ENCODE data around the gene TUBA4B. TPM values are rescaled to one million over a fixed set of nuclear protein-coding genes. Genes with fewer than 3 reads are reported as not detected.
"Not testable (repeated sequence)": the region's sequence is repeated elsewhere in the genome, so short reads cannot be mapped to it uniquely, and the experiment has no call there.

Gene TUBA4B
- polyA plus RNA-seq, 1 experiment = not detected

DNA sequence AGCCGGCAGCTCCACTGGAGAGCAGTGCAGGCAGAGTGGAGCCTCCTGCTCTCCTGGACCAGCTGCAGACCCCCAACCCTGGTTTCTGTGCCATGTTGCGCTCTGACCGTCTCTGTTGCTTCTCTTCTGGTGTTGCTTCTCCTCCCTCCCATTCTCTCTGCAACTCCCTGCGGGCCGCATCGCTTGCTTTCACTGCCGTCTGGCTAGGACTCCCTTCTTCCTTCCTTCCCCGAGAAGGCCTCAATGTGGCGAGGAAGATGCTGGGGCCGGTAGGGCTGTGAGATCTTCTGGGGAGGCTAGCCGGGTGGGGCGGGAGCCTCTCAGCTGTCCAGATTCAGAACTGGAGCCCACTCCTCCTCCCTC, 32.3 kb downstream of the TUBA4B start:
- DNase-seq (ENCODE audit: low read depth) = no peak
- POLR2A ChIA-PET = no interaction called here
- CTCF ChIA-PET = interaction anchor here (1.6 to 20.7 kb wide), 3 partner anchors 4 to 115 kb away, joined by 3 to 403 read pairs (median 403); partner anchors contain the start of gene DNAJB2
- TF ChIP-seq, protein P1, sequence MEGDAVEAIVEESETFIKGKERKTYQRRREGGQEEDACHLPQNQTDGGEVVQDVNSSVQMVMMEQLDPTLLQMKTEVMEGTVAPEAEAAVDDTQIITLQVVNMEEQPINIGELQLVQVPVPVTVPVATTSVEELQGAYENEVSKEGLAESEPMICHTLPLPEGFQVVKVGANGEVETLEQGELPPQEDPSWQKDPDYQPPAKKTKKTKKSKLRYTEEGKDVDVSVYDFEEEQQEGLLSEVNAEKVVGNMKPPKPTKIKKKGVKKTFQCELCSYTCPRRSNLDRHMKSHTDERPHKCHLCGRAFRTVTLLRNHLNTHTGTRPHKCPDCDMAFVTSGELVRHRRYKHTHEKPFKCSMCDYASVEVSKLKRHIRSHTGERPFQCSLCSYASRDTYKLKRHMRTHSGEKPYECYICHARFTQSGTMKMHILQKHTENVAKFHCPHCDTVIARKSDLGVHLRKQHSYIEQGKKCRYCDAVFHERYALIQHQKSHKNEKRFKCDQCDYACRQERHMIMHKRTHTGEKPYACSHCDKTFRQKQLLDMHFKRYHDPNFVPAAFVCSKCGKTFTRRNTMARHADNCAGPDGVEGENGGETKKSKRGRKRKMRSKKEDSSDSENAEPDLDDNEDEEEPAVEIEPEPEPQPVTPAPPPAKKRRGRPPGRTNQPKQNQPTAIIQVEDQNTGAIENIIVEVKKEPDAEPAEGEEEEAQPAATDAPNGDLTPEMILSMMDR (IDR thresholded peaks at IDR 0.05; ENCODE audit: insufficient read depth, low read depth, low read length) = no peak
- no peak overlapping the region for H3K4me3 ChIP-seq (ENCODE audit: low read depth, low read length)
- no peaks in the 10 kb centered on the region for H3K27me3 ChIP-seq (ENCODE audit: control insufficient read depth, insufficient read depth, low read length)
- peaks cover 26% of the 10 kb centered on the region for H3K36me3 ChIP-seq (ENCODE audit: control insufficient read depth, insufficient read depth, low read length)

DNA sequence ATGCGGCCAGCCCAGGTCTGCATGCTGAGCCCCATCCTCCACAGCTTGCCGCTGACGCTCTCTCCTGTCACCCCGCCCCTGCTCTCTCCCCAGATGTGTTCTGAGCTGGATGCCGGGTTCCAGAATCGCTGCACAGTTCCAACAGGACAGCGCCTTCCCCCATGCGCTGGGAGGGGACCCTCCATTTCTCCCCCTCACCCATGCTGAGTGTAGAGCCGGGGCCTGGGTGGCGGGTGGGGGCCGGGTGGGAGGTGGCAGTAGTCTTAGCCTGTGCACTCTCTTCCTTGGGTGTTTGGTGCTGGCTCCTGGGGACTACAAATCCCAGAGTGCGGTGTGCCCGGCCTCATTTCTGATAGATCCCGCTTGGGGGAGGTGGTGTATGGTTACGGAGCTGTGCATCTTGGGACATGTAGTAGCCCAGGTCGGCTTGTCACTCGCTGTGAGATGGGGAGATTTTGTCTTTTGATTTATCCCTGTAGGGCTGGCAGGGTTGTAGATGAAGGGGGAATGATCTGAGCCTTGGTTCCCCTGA, 32.9 kb downstream of the TUBA4B start:
- H3K4me3 ChIP-seq (ENCODE audit: low read depth, low read length) = no peak overlapping the region
- no peak for DNase-seq (ENCODE audit: low read depth)
- CTCF ChIA-PET = interaction anchor here (0.5 to 20.7 kb wide), 4 partner anchors 5 to 213 kb away, joined by 3 to 403 read pairs (median 204); partner anchors contain the start of gene DNAJB2

DNA sequence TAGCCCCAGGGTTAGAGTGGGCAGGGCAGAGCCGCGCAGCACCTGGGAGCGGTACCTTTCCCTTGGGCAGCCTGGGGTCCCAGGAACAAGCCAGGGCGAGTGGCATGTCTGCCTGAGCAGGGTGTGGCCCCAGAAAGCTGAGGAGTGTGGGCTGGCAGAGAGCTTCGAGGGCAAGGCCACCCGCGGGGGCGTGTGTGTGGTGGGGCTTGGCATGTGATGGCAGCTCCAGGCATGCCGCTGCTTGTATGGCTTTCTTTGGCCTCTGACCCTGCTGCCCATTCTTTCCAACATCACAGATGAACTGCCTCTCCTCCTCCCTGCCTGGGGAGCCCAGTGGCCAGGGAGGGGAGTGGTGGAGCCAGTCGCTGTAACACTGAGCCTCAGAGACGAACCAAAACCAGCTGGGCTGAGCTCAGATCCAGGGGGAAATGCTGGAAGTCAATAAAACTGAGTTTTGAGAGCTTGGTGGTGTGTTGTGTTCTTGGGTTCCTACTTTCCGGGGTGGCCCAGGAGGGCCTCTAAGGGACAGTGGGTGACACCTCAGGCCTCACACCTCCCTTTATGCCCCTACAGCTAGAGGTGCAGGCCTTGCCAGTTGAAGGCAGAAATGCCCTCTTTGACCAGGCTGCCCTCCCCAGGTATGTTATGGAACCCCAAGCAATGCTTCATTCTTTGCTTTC, 33.5 kb downstream of the TUBA4B start:
- POLR2A ChIA-PET = no interaction called here
- TF ChIP-seq, protein P1 (IDR thresholded peaks at IDR 0.05; ENCODE audit: insufficient read depth, low read depth, low read length) = no peak

More for the DNA sequence above, 32.9 kb downstream of the TUBA4B start:
- TF ChIP-seq, protein P1 (IDR thresholded peaks at IDR 0.05; ENCODE audit: insufficient read depth, low read depth, low read length) = no peak
- H3K27me3 ChIP-seq (ENCODE audit: control insufficient read depth, insufficient read depth, low read length) = no peaks in the 10 kb centered on the region
- peaks cover 22% of the 10 kb centered on the region for H3K36me3 ChIP-seq (ENCODE audit: control insufficient read depth, insufficient read depth, low read length)
- POLR2A ChIA-PET = no interaction called here

DNA sequence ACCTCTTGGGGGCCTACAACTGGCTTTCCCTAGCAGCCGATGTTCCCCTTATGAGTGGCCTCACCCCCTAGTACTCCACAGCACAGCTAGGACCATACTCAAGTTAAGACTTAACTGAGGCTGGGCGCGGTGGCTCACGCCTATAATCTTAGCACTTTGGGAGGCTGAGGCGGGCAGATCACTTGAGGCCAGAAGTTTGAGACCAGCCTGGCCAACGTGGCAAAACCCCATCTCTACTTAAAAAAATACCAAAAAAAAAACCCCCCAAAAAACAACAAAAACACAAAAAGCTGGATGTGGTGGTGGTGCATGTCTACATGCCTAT, 34.0 kb downstream of the TUBA4B start:
- POLR2A ChIA-PET; DNase-seq (ENCODE audit: low read depth); H3K4me3 ChIP-seq (ENCODE audit: low read depth, low read length); H3K27me3 ChIP-seq (ENCODE audit: control insufficient read depth, insufficient read depth, low read length): not testable (repeated sequence)
- peaks cover 17% of the 10 kb centered on the region for H3K36me3 ChIP-seq (ENCODE audit: control insufficient read depth, insufficient read depth, low read length)
- CTCF ChIA-PET = interaction anchor here (0.9 to 20.7 kb wide), 4 partner anchors 6 to 257 kb away, joined by 3 to 403 read pairs (median 204); partner anchors contain the start of gene DNAJB2

More for the DNA sequence above, 33.5 kb downstream of the TUBA4B start:
- no peak overlapping the region for H3K4me3 ChIP-seq (ENCODE audit: low read depth, low read length)
- CTCF ChIA-PET = interaction anchor here (0.5 to 20.7 kb wide), 6 partner anchors 6 to 257 kb away, joined by 3 to 403 read pairs (median 4); partner anchors contain the start of gene DNAJB2
- peaks cover 19% of the 10 kb centered on the region for H3K36me3 ChIP-seq (ENCODE audit: control insufficient read depth, insufficient read depth, low read length)
- no peak for DNase-seq (ENCODE audit: low read depth)
- H3K27me3 ChIP-seq (ENCODE audit: control insufficient read depth, insufficient read depth, low read length) = no peaks in the 10 kb centered on the region

DNA sequence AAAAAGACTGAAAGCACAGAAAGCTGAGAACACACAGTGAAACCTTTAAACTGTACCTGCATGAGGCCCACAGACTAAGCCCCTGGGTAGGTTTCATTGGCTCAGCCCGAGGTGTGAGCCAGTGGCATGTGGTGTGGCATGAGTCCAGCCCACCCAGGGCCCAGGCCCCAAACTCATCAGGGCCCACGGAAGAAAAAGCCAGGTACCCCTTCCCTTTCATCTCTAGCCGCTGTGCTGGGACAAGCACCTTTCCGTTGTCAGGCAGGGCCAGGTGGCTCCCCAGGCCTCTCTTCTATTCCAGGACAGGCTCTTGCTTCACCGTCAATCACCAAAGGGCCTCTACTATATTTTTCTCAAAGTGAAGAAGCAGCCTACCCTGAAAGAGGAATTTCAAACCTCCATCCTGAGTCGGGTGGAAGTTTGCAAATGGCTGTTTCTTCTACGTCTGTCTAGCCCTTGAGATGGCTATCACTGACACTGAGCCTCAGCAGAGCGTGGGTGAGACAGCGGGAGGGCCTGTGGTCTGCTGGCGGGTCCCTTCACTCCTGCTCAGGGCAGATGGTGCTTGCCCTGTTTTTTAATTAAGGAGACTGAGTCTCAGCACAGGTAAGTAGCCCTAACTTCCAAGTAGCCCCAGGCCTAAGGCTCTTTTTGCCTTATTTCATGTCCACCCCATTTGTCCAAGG, 34.7 kb downstream of the TUBA4B start:
- POLR2A ChIA-PET = no interaction called here

More for the DNA sequence above, 34.7 kb downstream of the TUBA4B start:
- no peak overlapping the region for H3K4me3 ChIP-seq (ENCODE audit: low read depth, low read length)
- no peaks in the 10 kb centered on the region for H3K27me3 ChIP-seq (ENCODE audit: control insufficient read depth, insufficient read depth, low read length)
- CTCF ChIA-PET = interaction anchor here (1.2 to 20.7 kb wide), 3 partner anchors 7 to 65 kb away, joined by 3 to 403 read pairs (median 403); partner anchors contain the start of gene DNAJB2
- DNase-seq (ENCODE audit: low read depth) = no peak
- peaks cover 14% of the 10 kb centered on the region for H3K36me3 ChIP-seq (ENCODE audit: control insufficient read depth, insufficient read depth, low read length)
- TF ChIP-seq, protein P1 (IDR thresholded peaks at IDR 0.05; ENCODE audit: insufficient read depth, low read depth, low read length) = no peak
